ENCODE measurements around the gene CYP19A1. TPM values are rescaled to one million over a fixed set of nuclear protein-coding genes. Genes with fewer than 3 reads are reported as not detected.

CYP19A1 gene
- total RNA-seq, 1 donor from 2014 or later, result not detected

GRCh38 chr15:51288143-51289065 lies 50.0 kb downstream of the CYP19A1 start:
- Mint-ChIP-seq H3K27ac (no peak overlapping the region), H3K9me3 (peaks cover 2% of the 10 kb centered on the region), H3K4me3 (no peak overlapping the region), H3K36me3 (no peaks in the 10 kb centered on the region), H3K27me3 (ENCODE audit: insufficient read depth, low read depth) (peaks cover 7% of the 10 kb centered on the region), H3K4me1 (no peaks in the 10 kb centered on the region)
- no peaks in the 10 kb centered on the region for H3K79me2 ChIP-seq (ENCODE audit: low read depth)
- H3K9me3 ChIP-seq (ENCODE audit: low read depth), result no peaks in the 10 kb centered on the region
- no peak overlapping the region for H3K4me3 ChIP-seq
- H3K4me1 ChIP-seq, result no peaks in the 10 kb centered on the region
- no peak overlapping the region for H3K9ac ChIP-seq
- H3F3A ChIP-seq (ENCODE audit: low read depth), result no peaks in the 10 kb centered on the region
- H3K27me3 ChIP-seq, result no peaks in the 10 kb centered on the region
- H3K36me3 ChIP-seq, result no peaks in the 10 kb centered on the region
- no peak for DNase-seq (ENCODE audit: low spot score)
- no peak for TF ChIP-seq CTCF (IDR thresholded peaks at IDR 0.05)
- no peak for TF ChIP-seq EZH2phosphoT487 (IDR thresholded peaks at IDR 0.05)
- no peak for TF ChIP-seq EZH2 (IDR thresholded peaks at IDR 0.05)
- H2AFZ ChIP-seq (replicated peaks), result no peak overlapping the region
- no peak overlapping the region for H3K4me2 ChIP-seq
- H4K20me1 ChIP-seq (ENCODE audit: low read depth), result no peaks in the 10 kb centered on the region
- no peak overlapping the region for H3K27ac ChIP-seq

- TF ChIP-seq EZH2phosphoT487 (IDR thresholded peaks at IDR 0.05), result no peak
- no peak for TF ChIP-seq CTCF (IDR thresholded peaks at IDR 0.05)
- TF ChIP-seq EZH2 (IDR thresholded peaks at IDR 0.05), result no peak
- H3F3A ChIP-seq (ENCODE audit: low read depth), result no peaks in the 10 kb centered on the region
- Mint-ChIP-seq H3K27me3 (ENCODE audit: insufficient read depth, low read depth) (peaks cover 7% of the 10 kb centered on the region), H3K4me1 (no peaks in the 10 kb centered on the region), H3K9me3 (no peaks in the 10 kb centered on the region), H3K36me3 (no peaks in the 10 kb centered on the region), H3K27ac (no peak overlapping the region), H3K4me3 (no peak overlapping the region)
- H2AFZ ChIP-seq (replicated peaks), result no peak overlapping the region
- H3K27me3 ChIP-seq, result no peaks in the 10 kb centered on the region
- no peak overlapping the region for H3K4me3 ChIP-seq
- no peak overlapping the region for H3K27ac ChIP-seq
- H3K79me2 ChIP-seq (ENCODE audit: low read depth), result no peaks in the 10 kb centered on the region
- H3K4me2 ChIP-seq, result no peak overlapping the region
- no peak for DNase-seq (ENCODE audit: low spot score)
- H3K9me3 ChIP-seq (ENCODE audit: low read depth), result no peaks in the 10 kb centered on the region
- no peaks in the 10 kb centered on the region for H3K4me1 ChIP-seq
- no peak overlapping the region for H3K9ac ChIP-seq
- no peaks in the 10 kb centered on the region for H4K20me1 ChIP-seq (ENCODE audit: low read depth)
- no peaks in the 10 kb centered on the region for H3K36me3 ChIP-seq
These were observed 51.6 kb downstream of the CYP19A1 start for GRCh38 chr15:51286816-51287215.

- no peak for DNase-seq (ENCODE audit: low spot score)
- Histone ChIP-seq H3K27me3 (no peaks in the 10 kb centered on the region), H3K9me3 (ENCODE audit: low read depth) (no peaks in the 10 kb centered on the region), H3F3A (ENCODE audit: low read depth) (no peaks in the 10 kb centered on the region), H2AFZ (replicated peaks) (no peak overlapping the region), H4K20me1 (ENCODE audit: low read depth) (no peaks in the 10 kb centered on the region), H3K27ac (no peak overlapping the region), H3K79me2 (ENCODE audit: low read depth) (no peaks in the 10 kb centered on the region), H3K9ac (no peak overlapping the region), H3K4me3 (no peak overlapping the region), H3K4me1 (no peaks in the 10 kb centered on the region), H3K36me3 (no peaks in the 10 kb centered on the region), H3K4me2 (no peak overlapping the region)
- Mint-ChIP-seq H3K4me3 (no peak overlapping the region), H3K4me1 (no peaks in the 10 kb centered on the region), H3K27ac (no peak overlapping the region), H3K9me3 (no peaks in the 10 kb centered on the region), H3K36me3 (no peaks in the 10 kb centered on the region), H3K27me3 (ENCODE audit: insufficient read depth, low read depth) (peaks cover 7% of the 10 kb centered on the region)
- TF ChIP-seq EZH2 (IDR thresholded peaks at IDR 0.05), result no peak
These were observed 53.0 kb downstream of the CYP19A1 start for GRCh38 chr15:51285399-51285798.

GRCh38 chr15:51284871-51285270 lies 53.5 kb downstream of the CYP19A1 start:
- no peaks in the 10 kb centered on the region for H3K9me3 Mint-ChIP-seq

More at GRCh38 chr15:51284871-51285270, 53.5 kb downstream of the CYP19A1 start:
- no peaks in the 10 kb centered on the region for H3K27me3 ChIP-seq
- no peaks in the 10 kb centered on the region for H3K4me1 ChIP-seq
- DNase-seq (ENCODE audit: low spot score), result no peak
- H2AFZ ChIP-seq (replicated peaks), result no peak overlapping the region
- H3K36me3 Mint-ChIP-seq, result no peaks in the 10 kb centered on the region
- no peaks in the 10 kb centered on the region for H3K4me1 Mint-ChIP-seq
- H4K20me1 ChIP-seq (ENCODE audit: low read depth), result no peaks in the 10 kb centered on the region
- H3K36me3 ChIP-seq, result no peaks in the 10 kb centered on the region
- H3F3A ChIP-seq (ENCODE audit: low read depth), result no peaks in the 10 kb centered on the region
- no peak overlapping the region for H3K9ac ChIP-seq
- TF ChIP-seq EZH2phosphoT487 (IDR thresholded peaks at IDR 0.05) (no peak), CTCF (IDR thresholded peaks at IDR 0.05) (no peak), EZH2 (IDR thresholded peaks at IDR 0.05) (no peak)
- H3K27ac ChIP-seq, result no peak overlapping the region
- no peaks in the 10 kb centered on the region for H3K9me3 ChIP-seq (ENCODE audit: low read depth)
- H3K79me2 ChIP-seq (ENCODE audit: low read depth), result no peaks in the 10 kb centered on the region
- no peak overlapping the region for H3K27ac Mint-ChIP-seq
- no peak overlapping the region for H3K4me2 ChIP-seq
- no peak overlapping the region for H3K4me3 ChIP-seq
- H3K27me3 Mint-ChIP-seq (ENCODE audit: insufficient read depth, low read depth), result peaks cover 8% of the 10 kb centered on the region
- H3K4me3 Mint-ChIP-seq, result no peak overlapping the region
